Heart left ventricle (tissue), 13 donors: ENCODE data around the gene DDA1.

Source experiments
- POLR2A ChIP-seq, 2 donors: fragments of 450-650 bp; IDR thresholded peaks; one replicate each; pipeline ENCODE4 v1.6.1; 2017; ENCODE audit warnings: antibody characterized with exemption in 2 of 2, mild to moderate bottlenecking in 2 of 2, moderate library complexity in 2 of 2
- TF ChIP-seq, protein P1 (sequence below), 12 donors: fragments of 200-600 bp; sonication (generic) in 4 of 12; IDR thresholded peaks; one replicate each; pipeline versions ENCODE4 v1.5.0 to v1.8.0; 2018 to 2022; ENCODE audit warnings: antibody characterized with exemption in 12 of 12, mild to moderate bottlenecking in 5 of 12
- donor health status: ischemic (EF 13 %, LVEDD 7.1; RV severe dilation, severe dysfunction).
- donor health status: DM: no; HTN: yes; CAD: no.
- donor health status: DM: no; HTN: no; CAD: no.
- donor health status: ischemic (EF 25% LVEDD 6.9; RV normal size, moderate dysfunction).
- donor health status: ischemic (EF 25% LVEDD 5.7; RV mildly dilated, moderate dysfunction).
- donor health status: ischemic (EF 35%, LVEDD 5.7; RV mildly dilated, moderate dysfunction).
- donor health status: nonischemic (EF 11% LVEDD 7.7; RV severe dilation, severe dysfunction).
- donor health status: DM: yes; HTN: yes; CAD: no.
- donor health status: PGD.
- donor health status: ischemic (EF 29% LVEDD 5.4; RV normal size, mild dysfunction).
- donor health status: nonischemic (EF 23%, LVEDD 6.1; RV moderate dilation, normal function).

DNA sequence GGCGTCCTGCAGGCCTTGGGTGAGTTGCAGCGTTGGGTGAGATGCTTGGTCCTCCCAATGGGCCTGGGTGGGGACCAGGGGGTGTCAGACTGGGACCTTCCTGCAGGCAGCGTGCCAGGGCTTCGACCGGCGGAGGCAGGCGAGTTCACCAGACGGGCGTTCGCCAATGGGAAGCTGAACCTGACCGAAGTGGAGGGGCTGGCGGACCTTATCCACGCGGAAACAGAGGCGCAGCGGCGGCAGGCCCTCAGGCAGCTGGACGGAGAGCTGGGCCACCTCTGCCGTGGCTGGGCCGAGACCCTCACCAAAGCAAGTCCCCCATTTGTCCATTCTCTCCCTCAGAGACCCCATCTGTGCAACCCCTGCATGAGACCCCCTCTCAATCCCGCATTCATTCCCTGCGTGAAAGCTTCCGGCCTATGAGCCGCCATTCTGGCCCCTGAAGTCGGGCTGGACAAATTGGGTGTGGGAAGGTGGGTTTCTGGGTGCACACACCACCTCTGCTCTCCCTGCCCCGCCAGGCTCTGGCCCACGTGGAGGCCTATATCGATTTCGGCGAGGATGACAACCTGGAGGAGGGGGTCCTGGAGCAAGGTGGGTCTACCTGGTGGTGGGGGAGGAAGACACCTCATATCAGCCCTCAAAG is 29.2 kb downstream of the DDA1 start:
- TF ChIP-seq POLR2A (IDR thresholded peaks at IDR 0.05): no peak
- TF ChIP-seq, protein P1, sequence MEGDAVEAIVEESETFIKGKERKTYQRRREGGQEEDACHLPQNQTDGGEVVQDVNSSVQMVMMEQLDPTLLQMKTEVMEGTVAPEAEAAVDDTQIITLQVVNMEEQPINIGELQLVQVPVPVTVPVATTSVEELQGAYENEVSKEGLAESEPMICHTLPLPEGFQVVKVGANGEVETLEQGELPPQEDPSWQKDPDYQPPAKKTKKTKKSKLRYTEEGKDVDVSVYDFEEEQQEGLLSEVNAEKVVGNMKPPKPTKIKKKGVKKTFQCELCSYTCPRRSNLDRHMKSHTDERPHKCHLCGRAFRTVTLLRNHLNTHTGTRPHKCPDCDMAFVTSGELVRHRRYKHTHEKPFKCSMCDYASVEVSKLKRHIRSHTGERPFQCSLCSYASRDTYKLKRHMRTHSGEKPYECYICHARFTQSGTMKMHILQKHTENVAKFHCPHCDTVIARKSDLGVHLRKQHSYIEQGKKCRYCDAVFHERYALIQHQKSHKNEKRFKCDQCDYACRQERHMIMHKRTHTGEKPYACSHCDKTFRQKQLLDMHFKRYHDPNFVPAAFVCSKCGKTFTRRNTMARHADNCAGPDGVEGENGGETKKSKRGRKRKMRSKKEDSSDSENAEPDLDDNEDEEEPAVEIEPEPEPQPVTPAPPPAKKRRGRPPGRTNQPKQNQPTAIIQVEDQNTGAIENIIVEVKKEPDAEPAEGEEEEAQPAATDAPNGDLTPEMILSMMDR (IDR thresholded peaks at IDR 0.05): no peak
